Measurements from ENCODE around the gene WNT1.

DNA sequence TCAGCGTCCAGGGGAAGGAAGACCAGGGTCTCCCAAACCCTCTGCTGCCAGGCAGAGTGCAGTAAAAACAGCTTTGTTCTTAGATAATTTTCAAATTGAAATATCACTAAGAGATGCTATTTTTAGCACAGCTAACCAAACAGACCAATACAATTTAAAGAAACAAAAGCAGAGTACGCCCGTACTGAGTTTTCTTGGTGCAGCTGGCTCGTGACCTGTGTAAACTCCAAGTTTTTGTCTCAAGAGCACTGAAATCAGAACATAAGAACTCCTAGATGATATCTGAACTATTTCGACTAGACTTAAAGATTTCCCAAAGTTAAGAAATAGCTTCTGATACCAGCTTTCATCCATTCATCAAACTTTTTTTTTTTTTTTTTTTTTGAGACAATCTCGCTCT is 31.2 kb upstream of the WNT1 start:
- TF ChIP-seq, protein P1, sequence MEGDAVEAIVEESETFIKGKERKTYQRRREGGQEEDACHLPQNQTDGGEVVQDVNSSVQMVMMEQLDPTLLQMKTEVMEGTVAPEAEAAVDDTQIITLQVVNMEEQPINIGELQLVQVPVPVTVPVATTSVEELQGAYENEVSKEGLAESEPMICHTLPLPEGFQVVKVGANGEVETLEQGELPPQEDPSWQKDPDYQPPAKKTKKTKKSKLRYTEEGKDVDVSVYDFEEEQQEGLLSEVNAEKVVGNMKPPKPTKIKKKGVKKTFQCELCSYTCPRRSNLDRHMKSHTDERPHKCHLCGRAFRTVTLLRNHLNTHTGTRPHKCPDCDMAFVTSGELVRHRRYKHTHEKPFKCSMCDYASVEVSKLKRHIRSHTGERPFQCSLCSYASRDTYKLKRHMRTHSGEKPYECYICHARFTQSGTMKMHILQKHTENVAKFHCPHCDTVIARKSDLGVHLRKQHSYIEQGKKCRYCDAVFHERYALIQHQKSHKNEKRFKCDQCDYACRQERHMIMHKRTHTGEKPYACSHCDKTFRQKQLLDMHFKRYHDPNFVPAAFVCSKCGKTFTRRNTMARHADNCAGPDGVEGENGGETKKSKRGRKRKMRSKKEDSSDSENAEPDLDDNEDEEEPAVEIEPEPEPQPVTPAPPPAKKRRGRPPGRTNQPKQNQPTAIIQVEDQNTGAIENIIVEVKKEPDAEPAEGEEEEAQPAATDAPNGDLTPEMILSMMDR (conservative IDR thresholded peaks at IDR 0.05; ENCODE audit: low read depth, low read length) = no peak
- no peak for TF ChIP-seq EZH2 (IDR thresholded peaks at IDR 0.05; ENCODE audit: borderline replicate concordance, low read depth, low read length, poor library complexity, severe bottlenecking)

Measured in A673 (cell line).